Astrocyte of the cerebellum (primary cell): ENCODE results near the gene KCNIP4.
A peak's percentile ranks its signal among the peaks of the same experiment; 100 is the strongest.

Experiments used
- DNase-seq: peaks from one replicate; pipeline ENCODE4 v3.0.0-alpha.2; 2011; ENCODE audit warnings: low read depth
- H3K4me3 ChIP-seq: 2 replicates; pipeline ENCODE4 v1.5.1; 2011; ENCODE audit warnings: mild to moderate bottlenecking, low read depth, low read length, moderate library complexity
- in situ Hi-C: cut with HindIII; loops from 2 replicates; pipeline ENCODE4 v1.10.0; 2017; ENCODE audit warnings: low sequenced_read_pairs
- TF ChIP-seq, protein P1 (sequence below): IDR thresholded peaks from 2 replicates; pipeline ENCODE4 v1.5.1; 2012; ENCODE audit warnings: low read length, low read depth, moderate library complexity, mild to moderate bottlenecking; ENCODE audit errors: missing control alignments

KCNIP4 gene

DNA sequence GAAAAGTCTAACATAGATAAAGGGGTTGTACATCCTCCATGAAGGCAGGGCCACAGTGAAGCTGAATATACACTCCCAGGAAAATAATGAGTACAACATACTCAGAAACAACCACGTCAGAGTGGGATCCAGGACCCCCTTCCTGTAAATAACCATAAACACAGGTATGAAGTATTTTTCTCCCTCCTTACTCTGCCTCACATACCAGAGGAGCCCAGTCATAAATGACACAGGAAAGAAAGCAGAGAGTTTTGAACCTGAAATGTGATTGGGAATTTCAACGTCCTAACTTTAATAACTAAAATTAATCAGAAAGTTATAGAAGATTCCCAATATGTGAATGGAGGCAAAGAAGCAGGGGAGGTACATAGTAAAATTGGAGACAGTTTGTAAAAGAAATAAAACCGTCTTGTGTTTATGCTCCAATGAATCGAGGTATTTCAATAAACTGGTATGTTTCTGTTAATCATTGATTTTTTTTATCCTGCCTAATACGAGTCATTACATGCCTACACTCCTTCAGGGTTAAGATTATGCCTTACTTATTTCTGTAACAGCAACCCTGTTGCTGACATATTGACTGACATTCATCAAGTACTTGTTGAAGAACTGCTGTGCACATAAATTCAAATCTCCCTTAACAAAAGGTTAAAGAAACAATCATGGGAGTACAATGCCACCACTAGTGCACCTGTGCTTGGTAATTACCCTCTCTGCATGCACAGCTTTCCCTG lies 431.3 kb downstream of the KCNIP4 start:
- no peak overlapping the region for H3K4me3 ChIP-seq
- in situ Hi-C loops: no loop called here
- DNase-seq: no peak
- TF ChIP-seq, protein P1, sequence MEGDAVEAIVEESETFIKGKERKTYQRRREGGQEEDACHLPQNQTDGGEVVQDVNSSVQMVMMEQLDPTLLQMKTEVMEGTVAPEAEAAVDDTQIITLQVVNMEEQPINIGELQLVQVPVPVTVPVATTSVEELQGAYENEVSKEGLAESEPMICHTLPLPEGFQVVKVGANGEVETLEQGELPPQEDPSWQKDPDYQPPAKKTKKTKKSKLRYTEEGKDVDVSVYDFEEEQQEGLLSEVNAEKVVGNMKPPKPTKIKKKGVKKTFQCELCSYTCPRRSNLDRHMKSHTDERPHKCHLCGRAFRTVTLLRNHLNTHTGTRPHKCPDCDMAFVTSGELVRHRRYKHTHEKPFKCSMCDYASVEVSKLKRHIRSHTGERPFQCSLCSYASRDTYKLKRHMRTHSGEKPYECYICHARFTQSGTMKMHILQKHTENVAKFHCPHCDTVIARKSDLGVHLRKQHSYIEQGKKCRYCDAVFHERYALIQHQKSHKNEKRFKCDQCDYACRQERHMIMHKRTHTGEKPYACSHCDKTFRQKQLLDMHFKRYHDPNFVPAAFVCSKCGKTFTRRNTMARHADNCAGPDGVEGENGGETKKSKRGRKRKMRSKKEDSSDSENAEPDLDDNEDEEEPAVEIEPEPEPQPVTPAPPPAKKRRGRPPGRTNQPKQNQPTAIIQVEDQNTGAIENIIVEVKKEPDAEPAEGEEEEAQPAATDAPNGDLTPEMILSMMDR: no peak

DNA sequence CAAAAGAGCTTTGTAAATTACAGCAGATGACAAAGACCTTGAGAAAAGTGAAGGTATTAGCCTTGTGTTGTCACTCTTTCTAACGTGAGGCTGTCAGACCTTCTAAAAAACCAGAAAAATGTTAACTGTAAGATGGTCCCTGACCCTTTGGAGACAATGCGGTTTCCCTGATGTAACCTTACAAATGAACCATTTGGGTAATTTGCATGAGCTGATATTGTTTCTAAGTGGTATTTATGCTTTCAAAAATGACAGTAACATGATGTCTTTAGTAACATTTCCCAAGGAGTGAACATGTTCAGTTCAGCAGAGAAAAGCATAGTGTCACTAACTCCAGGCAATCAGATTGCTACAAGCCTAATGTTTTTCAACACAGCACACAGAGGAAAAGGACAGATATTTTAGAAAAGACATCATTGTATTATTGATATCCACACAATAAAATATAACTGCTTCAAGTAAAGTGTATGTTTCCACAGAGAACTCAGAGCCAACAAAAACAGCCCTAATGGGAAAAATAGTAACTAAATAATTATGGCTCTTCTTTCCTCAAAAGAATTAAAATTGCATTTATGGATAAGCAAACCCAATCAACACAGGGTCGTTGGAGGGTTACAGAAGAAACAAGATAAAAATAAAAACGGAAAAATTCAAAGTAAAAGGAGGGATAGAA lies 434.4 kb downstream of the KCNIP4 start:
- no peak overlapping the region for H3K4me3 ChIP-seq
- in situ Hi-C loops: no loop called here
- TF ChIP-seq, protein P1: no peak
- DNase-seq: no peak

DNA sequence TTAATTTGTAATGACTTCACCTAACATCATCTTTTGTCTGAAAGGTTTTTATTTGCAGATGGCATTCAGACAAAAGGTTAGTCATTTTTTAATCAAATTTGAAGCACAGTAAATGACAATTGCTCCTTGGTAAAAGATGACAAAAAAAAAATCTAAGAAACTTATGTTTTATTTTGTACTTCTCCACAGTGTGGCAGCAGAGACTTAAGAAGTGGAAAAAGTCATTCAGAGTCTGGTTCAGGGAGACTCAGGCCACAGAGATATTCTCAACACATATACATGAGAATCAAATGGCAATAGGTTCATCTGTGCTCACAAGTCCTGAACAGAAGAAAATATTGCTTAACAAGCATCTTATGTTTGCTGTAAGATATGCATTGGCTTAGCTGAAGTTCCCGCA lies 436.2 kb downstream of the KCNIP4 start:
- TF ChIP-seq, protein P1: peak; percentile 36
- in situ Hi-C loops: no loop called here
- DNase-seq: peak; percentile 28
- no peak overlapping the region for H3K4me3 ChIP-seq

DNA sequence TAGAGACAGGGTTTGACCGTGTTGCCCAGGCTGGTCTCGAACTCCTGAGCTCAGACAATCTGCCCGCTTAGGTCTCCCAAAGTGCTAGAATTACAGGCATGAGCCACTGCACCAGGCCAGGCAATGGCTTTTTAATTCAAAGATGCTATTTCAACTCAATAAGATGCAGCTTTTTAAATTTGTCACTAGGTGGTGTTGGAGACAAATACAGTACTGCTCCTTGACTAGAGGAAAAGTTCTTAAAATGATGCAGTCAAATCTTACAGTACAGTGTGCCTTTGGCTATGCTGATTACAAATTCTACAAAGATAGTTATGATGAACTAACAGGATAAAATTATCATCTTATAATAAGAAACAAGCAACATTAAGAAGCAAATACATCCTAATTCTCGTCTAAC lies 441.1 kb downstream of the KCNIP4 start:
- in situ Hi-C loops: no loop called here
- no peak for DNase-seq
- TF ChIP-seq, protein P1: peak; percentile 23
- no peak overlapping the region for H3K4me3 ChIP-seq

DNA sequence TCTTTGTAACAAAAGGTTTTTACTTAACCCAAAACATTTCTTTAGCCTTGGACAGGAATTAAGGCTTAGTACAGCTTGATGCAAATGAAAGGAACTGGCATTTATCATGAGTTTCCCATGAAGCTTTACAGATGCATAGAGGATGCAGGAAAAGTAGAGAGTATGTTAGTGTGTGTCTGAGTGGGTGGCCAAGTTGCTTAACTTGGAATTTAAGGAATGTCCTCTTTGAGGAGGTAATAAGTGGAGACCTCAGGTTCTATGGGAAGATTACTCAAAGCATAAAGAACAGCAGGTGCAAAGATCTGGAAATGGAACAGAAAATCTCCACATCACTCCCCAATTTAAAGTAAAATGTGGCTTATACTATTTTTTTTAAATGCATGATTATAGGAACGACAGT lies 457.9 kb downstream of the KCNIP4 start:
- no peak overlapping the region for H3K4me3 ChIP-seq
- no peak for DNase-seq
- in situ Hi-C loops: no loop called here
- TF ChIP-seq, protein P1: no peak

DNA sequence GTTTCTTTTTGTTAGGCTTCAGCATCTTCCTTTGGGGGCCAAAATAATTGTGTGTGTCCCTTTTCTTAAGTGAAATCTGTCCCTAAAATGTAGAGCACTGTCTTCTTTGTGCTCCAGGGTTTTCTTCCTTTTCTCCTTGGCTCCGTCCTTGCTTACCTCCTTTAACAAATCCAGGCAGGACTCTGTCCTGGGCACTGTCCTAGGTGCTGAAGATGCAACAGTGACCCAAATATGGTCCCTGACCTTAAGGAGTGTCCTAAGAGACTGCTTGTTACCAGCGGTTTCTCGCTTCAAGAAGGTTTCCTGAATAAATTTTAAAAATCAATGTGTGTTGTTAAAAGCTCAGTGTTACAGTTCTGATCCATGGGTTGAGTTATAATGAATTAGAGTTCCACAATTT lies 471.8 kb downstream of the KCNIP4 start:
- TF ChIP-seq, protein P1: no peak
- in situ Hi-C loops: no loop called here
- no peak overlapping the region for H3K4me3 ChIP-seq
- no peak for DNase-seq
